Thoracic aorta (tissue), 2 donors: ENCODE data around the gene NHS. TPM values are rescaled to one million over a fixed set of nuclear protein-coding genes. Genes with fewer than 3 reads are reported as not detected.

Experiments
- ATAC-seq: fragments of 150-250 bp; one replicate; pipeline ENCODE4 v1.8.0; 2017; ENCODE audit warnings: low read depth; ENCODE audit not compliant: insufficient number of reproducible peaks, low FRiP score
- DNase-seq: peaks from one replicate; pipeline ENCODE4 v3.0.0-alpha.2; 2020; ENCODE audit warnings: low spot score
- H3K27ac ChIP-seq, 2 donors: fragments of 200-600 bp; sonication (generic); 1 replicate in 1 of 2; 2 replicates in 1 of 2; pipeline ENCODE4 v1.5.1; 2016; ENCODE audit warnings: mild to moderate bottlenecking in 2 of 2, moderate library complexity in 2 of 2
- H3K27me3 ChIP-seq: fragments of 200-600 bp; sonication (generic); replicated peaks from 2 replicates; pipeline ENCODE4 v1.6.0; 2016; ENCODE audit warnings: mild to moderate bottlenecking; ENCODE audit not compliant: insufficient read depth
- H3K36me3 ChIP-seq: fragments of 200-600 bp; sonication (generic); one replicate; pipeline ENCODE4 v1.5.1; 2016
- H3K4me1 ChIP-seq, 2 donors: fragments of 200-600 bp; sonication (generic); 1 replicate in 1 of 2; 2 replicates in 1 of 2; pipeline versions ENCODE4 v1.5.1 to v1.6.0; 2016; ENCODE audit warnings: low read depth in 2 of 2, mild to moderate bottlenecking in 1 of 2; ENCODE audit not compliant: control insufficient read depth in 1 of 2
- H3K4me3 ChIP-seq: fragments of 200-600 bp; sonication (generic); 2 replicates; pipeline ENCODE4 v1.5.1; 2016; ENCODE audit warnings: mild to moderate bottlenecking
- H3K9me3 ChIP-seq: fragments of 200-600 bp; sonication (generic); 2 replicates; pipeline ENCODE4 v1.5.1; 2016
- CTCF ChIP-seq: fragments of 200-600 bp; sonication (generic); IDR thresholded peaks from one replicate; pipeline ENCODE4 v1.5.1; 2019; ENCODE audit warnings: antibody characterized with exemption
- total RNA-seq, 2 donors: library from RNA; depleted of rRNA; stranded (reverse); fragments of >200 nt; gene quantifications; one replicate each; pipeline versions ENCODE4 v1.1.0 to v1.2.3, GENCODE V29; 2016

Gene NHS
- total RNA-seq, 2 donors from 2014 or later, result 23.3 to 29.6 TPM

GRCh38 chrX:17606231-17606630 is 231.2 kb downstream of the NHS start:
- Histone ChIP-seq H3K4me1 (peaks cover 9 to 51% of the 10 kb centered on the region in 2 donors), H3K27ac (no peak overlapping the region), H3K9me3 (no peaks in the 10 kb centered on the region), H3K27me3 (no peaks in the 10 kb centered on the region), H3K4me3 (no peak overlapping the region), H3K36me3 (no peaks in the 10 kb centered on the region)
- ATAC-seq (no peak), DNase-seq (no peak)
- TF ChIP-seq CTCF, result no peak

DNA sequence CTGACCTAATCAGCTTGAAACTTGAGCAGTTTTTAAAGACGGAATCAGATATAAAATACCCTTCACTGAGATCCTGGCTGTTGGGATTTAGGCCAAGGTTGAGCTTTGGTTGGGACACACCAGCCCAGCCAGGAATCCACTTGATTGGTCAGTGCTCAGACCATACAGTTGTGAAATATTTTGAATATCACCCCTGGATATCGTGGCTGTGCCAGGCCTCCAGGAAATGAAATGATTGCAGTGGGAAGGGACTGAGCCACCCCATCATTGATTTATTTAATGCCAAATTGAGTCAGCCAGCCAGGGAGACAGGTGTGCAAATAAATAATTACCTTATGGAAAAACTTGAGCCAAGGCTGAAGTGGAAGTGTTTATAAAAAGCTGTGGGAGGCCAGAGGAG is 233.9 kb downstream of the NHS start:
- H3K27me3 ChIP-seq, result no peaks in the 10 kb centered on the region
- no peak for TF ChIP-seq CTCF
- no peak overlapping the region for H3K27ac ChIP-seq
- peaks cover 3 to 39% of the 10 kb centered on the region in 2 donors for H3K4me1 ChIP-seq
- H3K4me3 ChIP-seq, result no peak overlapping the region
- DNase-seq (no peak), ATAC-seq (no peak)
- no peaks in the 10 kb centered on the region for H3K36me3 ChIP-seq
- H3K9me3 ChIP-seq, result no peaks in the 10 kb centered on the region

DNA sequence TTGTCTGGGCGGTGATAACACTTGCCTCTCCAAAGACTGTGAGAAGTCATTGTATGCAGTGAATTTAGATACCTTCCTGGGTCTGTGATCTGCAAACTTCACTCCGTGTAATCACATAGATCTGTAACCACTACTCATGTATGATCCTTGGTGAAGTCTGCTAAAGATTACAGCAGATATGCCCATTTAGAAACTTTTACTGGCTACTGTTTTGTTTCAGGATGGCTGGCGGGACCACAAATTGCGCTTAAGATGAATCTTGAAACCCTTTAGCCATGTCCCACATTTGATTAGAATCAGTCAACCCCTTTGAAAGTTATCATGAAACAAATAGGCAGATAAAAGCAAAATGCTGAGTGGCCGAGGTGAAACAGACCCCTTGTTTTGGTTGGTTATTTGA is 235.8 kb downstream of the NHS start:
- no peaks in the 10 kb centered on the region for H3K9me3 ChIP-seq
- H3K27me3 ChIP-seq, result no peaks in the 10 kb centered on the region
- DNase-seq, result no peak
- ATAC-seq, result no peak
- H3K27ac ChIP-seq, result no peak overlapping the region
- no peak overlapping the region for H3K4me3 ChIP-seq
- peaks cover 3 to 27% of the 10 kb centered on the region in 2 donors for H3K4me1 ChIP-seq
- no peak for TF ChIP-seq CTCF
- no peaks in the 10 kb centered on the region for H3K36me3 ChIP-seq

GRCh38 chrX:17613979-17614588 is 239.1 kb downstream of the NHS start:
- no peaks in the 10 kb centered on the region for H3K9me3 ChIP-seq
- H3K27ac ChIP-seq, result no peak overlapping the region
- H3K27me3 ChIP-seq, result no peaks in the 10 kb centered on the region
- H3K36me3 ChIP-seq, result no peaks in the 10 kb centered on the region
- H3K4me3 ChIP-seq, result no peak overlapping the region
- no peak for TF ChIP-seq CTCF
- ATAC-seq, result no peak
- DNase-seq, result no peak
- H3K4me1 ChIP-seq, result peaks cover 3 to 8% of the 10 kb centered on the region in 2 donors

GRCh38 chrX:17616936-17617335 is 241.9 kb downstream of the NHS start:
- no peak for TF ChIP-seq CTCF
- no peak for ATAC-seq

More at GRCh38 chrX:17616936-17617335, 241.9 kb downstream of the NHS start:
- Histone ChIP-seq H3K27me3 (no peaks in the 10 kb centered on the region), H3K27ac (no peak overlapping the region), H3K9me3 (no peaks in the 10 kb centered on the region), H3K4me3 (no peak overlapping the region), H3K36me3 (no peaks in the 10 kb centered on the region), H3K4me1 (peaks cover 0 to 5% of the 10 kb centered on the region in 2 donors)
- no peak for DNase-seq
